Peyer's patch (tissue), 4 donors: Measurements from ENCODE around the gene C1orf35. TPM values are rescaled to one million over a fixed set of nuclear protein-coding genes. Genes with fewer than 3 reads are reported as not detected.

Experiments
- DNase-seq, 3 donors: peaks; one replicate each; pipeline ENCODE4 v3.0.0-alpha.2; 2017 to 2019
- H3K27ac ChIP-seq, 4 donors: fragments of 200-600 bp; sonication (generic); one replicate each; pipeline ENCODE4 v1.5.1; 2016 to 2019
- H3K27me3 ChIP-seq, 2 donors: fragments of 200-600 bp; sonication (generic); one replicate each; pipeline ENCODE4 v1.5.1; 2019
- H3K36me3 ChIP-seq, 3 donors: fragments of 200-600 bp; sonication (generic); one replicate each; pipeline ENCODE4 v1.5.1; 2016 to 2019
- H3K4me1 ChIP-seq, 4 donors: fragments of 200-600 bp; sonication (generic); one replicate each; pipeline ENCODE4 v1.5.1; 2016 to 2019
- H3K4me3 ChIP-seq, 4 donors: fragments of 200-600 bp; sonication (generic); 1 replicate in 3 of 4; 2 replicates in 1 of 4; pipeline ENCODE4 v1.5.1; 2016 to 2019; ENCODE audit warnings: mild to moderate bottlenecking in 1 of 4
- H3K9me3 ChIP-seq, 4 donors: fragments of 200-600 bp; sonication (generic); one replicate each; pipeline ENCODE4 v1.5.1; 2016 to 2019; ENCODE audit warnings: mild to moderate bottlenecking in 1 of 4
- CTCF ChIP-seq, 6 experiments: fragments of 450-650 bp in 4 of 6; fragments of 200-600 bp in 2 of 6; sonication (generic) in 1 of 6; IDR thresholded peaks; one replicate each; pipeline ENCODE4 v1.5.1; 2017 to 2019; ENCODE audit warnings: antibody characterized with exemption in 6 of 6, mild to moderate bottlenecking in 3 of 6, moderate library complexity in 1 of 6
- POLR2A ChIP-seq, 2 donors: fragments of 450-650 bp; IDR thresholded peaks; one replicate each; pipeline ENCODE4 v1.5.1; 2017; ENCODE audit warnings: antibody characterized with exemption in 2 of 2, mild to moderate bottlenecking in 2 of 2, moderate library complexity in 2 of 2
- total RNA-seq, 4 donors: library from RNA; depleted of rRNA; stranded (reverse); fragments of >200 nt; gene quantifications; one replicate each; pipeline ENCODE4 v1.1.0, GENCODE V29; 2016

C1orf35 gene
- total RNA-seq, 4 donors from 2014 or later: 6.0 to 19.8 (median 16.2) TPM

GRCh38 chr1:228088586-228089498, 14.3 kb downstream of the C1orf35 start:
- H3K27me3 ChIP-seq: no peaks in the 10 kb centered on the region
- H3K9me3 ChIP-seq: no peaks in the 10 kb centered on the region
- peaks cover 11 to 86% (median 60%) of the 10 kb centered on the region in 4 donors for H3K4me1 ChIP-seq
- H3K36me3 ChIP-seq: peaks cover 0 to 10% (median 0%) of the 10 kb centered on the region in 3 donors
- DNase-seq: peak in 2 of 3 donors; percentile 37 to 45
- H3K27ac ChIP-seq: peak overlapping the region in 2 of 4 donors; percentile 4 to 40
- no peak overlapping the region for H3K4me3 ChIP-seq
- TF ChIP-seq POLR2A (IDR thresholded peaks at IDR 0.05): no peak
- TF ChIP-seq CTCF (IDR thresholded peaks at IDR 0.05): no peak

GRCh38 chr1:228087771-228088251, 15.3 kb downstream of the C1orf35 start:
- DNase-seq: peak in 1 of 3 donors; percentile 43
- H3K4me1 ChIP-seq: peaks cover 11 to 87% (median 62%) of the 10 kb centered on the region in 4 donors
- peak overlapping the region in 3 of 4 donors; percentile 4 to 23 (median 8) for H3K27ac ChIP-seq
- H3K4me3 ChIP-seq: peak overlapping the region in 1 of 4 donors; percentile 8
- peaks cover 0 to 5% (median 0%) of the 10 kb centered on the region in 3 donors for H3K36me3 ChIP-seq
- H3K9me3 ChIP-seq: no peaks in the 10 kb centered on the region
- no peaks in the 10 kb centered on the region for H3K27me3 ChIP-seq
- no peak for TF ChIP-seq CTCF (IDR thresholded peaks at IDR 0.05)

GRCh38 chr1:228085287-228085951, 17.7 kb downstream of the C1orf35 start:
- Histone ChIP-seq H3K27me3 (no peaks in the 10 kb centered on the region), H3K27ac (peak overlapping the region; percentile 2 to 99 (median 56)), H3K4me1 (peaks cover 11 to 82% (median 65%) of the 10 kb centered on the region in 4 donors), H3K36me3 (no peaks in the 10 kb centered on the region), H3K9me3 (no peaks in the 10 kb centered on the region), H3K4me3 (peak overlapping the region in 2 of 4 donors; percentile 86 to 92)
- TF ChIP-seq POLR2A (IDR thresholded peaks at IDR 0.05): peak in 1 of 2 donors; percentile 28
- peak in 1 of 6 experiments; percentile 3 for TF ChIP-seq CTCF (IDR thresholded peaks at IDR 0.05)
- peak in 2 of 3 donors; percentile 67 to 70 for DNase-seq

GRCh38 chr1:228084797-228085196, 18.3 kb downstream of the C1orf35 start:
- Histone ChIP-seq H3K9me3 (no peaks in the 10 kb centered on the region), H3K27me3 (no peaks in the 10 kb centered on the region), H3K27ac (peak overlapping the region; percentile 2 to 99 (median 56)), H3K4me3 (peak overlapping the region in 3 of 4 donors; percentile 73 to 92 (median 86)), H3K36me3 (no peaks in the 10 kb centered on the region), H3K4me1 (peaks cover 11 to 77% (median 59%) of the 10 kb centered on the region in 4 donors)
- no peak for DNase-seq
- TF ChIP-seq CTCF (IDR thresholded peaks at IDR 0.05) (no peak), POLR2A (IDR thresholded peaks at IDR 0.05) (no peak)

- H3K9me3 ChIP-seq: no peaks in the 10 kb centered on the region
- TF ChIP-seq CTCF (IDR thresholded peaks at IDR 0.05): no peak
- no peak for TF ChIP-seq POLR2A (IDR thresholded peaks at IDR 0.05)
- peaks cover 11 to 72% (median 54%) of the 10 kb centered on the region in 4 donors for H3K4me1 ChIP-seq
- peak overlapping the region; percentile 73 to 99 (median 89) for H3K4me3 ChIP-seq
- DNase-seq: no peak
- H3K27ac ChIP-seq: peak overlapping the region; percentile 98 to 100 (median 98)
- no peaks in the 10 kb centered on the region for H3K36me3 ChIP-seq
- H3K27me3 ChIP-seq: no peaks in the 10 kb centered on the region
Measured at GRCh38 chr1:228084325-228084724, 18.8 kb downstream of the C1orf35 start.
